Activated naive CD8-positive, alpha-beta T cell treated with anti-CD3 and anti-CD28 coated beads, Interleukin-2, amount 50 U/mL, for 16 hours (primary cell): ENCODE measurements around the gene CNGA1.

ENCODE experiments used
- DNase-seq: peaks from one replicate; pipeline ENCODE4 v3.0.0-alpha.2; 2020; ENCODE audit warnings: low read depth, low spot score

CNGA1 gene

DNA sequence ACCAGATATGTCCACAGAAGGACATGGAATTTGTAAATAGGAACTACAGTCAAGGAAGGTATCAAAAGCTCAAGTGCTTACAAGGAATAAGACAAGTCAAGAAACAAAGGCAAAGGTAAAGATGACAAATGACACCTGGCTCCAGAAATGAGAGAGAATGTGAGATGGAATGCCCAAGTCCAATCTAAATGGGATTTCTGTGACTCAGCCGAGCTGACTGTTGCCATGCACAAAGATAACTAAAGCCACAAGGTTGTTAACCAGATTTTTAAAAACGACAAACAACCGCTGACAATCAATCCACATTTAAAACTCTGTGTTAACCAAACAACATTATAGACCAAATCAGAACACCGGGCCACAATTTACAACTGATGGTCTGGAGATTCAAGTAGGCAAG is 103.2 kb downstream of the CNGA1 start:
- DNase-seq, result no peak

- no peak for DNase-seq
Observed at GRCh38 chr4:47907089-47907646, 109.3 kb downstream of the CNGA1 start.

GRCh38 chr4:47899639-47900038 is 116.8 kb downstream of the CNGA1 start:
- no peak for DNase-seq

DNA sequence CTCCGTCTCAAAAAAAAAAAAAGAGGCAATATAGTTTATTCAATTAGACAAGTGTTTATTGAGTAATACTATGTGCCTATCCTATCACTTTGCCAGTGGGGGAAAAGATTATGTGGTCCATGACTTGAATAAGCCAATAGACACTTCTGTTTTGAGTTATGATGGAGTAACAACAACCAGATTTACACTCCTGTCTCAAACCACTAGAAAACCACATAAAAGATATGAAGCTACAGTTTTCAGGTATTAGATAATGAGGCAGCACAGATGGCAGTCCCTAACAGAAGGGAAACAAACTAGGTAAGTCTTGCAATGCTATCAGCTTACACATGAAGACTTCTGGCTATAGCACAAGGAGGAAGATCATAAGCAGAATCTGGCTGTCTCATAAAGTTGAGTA is 124.6 kb downstream of the CNGA1 start:
- no peak for DNase-seq
